ENCODE measurements around the gene DNAH7.

The DNAH7 gene

DNA sequence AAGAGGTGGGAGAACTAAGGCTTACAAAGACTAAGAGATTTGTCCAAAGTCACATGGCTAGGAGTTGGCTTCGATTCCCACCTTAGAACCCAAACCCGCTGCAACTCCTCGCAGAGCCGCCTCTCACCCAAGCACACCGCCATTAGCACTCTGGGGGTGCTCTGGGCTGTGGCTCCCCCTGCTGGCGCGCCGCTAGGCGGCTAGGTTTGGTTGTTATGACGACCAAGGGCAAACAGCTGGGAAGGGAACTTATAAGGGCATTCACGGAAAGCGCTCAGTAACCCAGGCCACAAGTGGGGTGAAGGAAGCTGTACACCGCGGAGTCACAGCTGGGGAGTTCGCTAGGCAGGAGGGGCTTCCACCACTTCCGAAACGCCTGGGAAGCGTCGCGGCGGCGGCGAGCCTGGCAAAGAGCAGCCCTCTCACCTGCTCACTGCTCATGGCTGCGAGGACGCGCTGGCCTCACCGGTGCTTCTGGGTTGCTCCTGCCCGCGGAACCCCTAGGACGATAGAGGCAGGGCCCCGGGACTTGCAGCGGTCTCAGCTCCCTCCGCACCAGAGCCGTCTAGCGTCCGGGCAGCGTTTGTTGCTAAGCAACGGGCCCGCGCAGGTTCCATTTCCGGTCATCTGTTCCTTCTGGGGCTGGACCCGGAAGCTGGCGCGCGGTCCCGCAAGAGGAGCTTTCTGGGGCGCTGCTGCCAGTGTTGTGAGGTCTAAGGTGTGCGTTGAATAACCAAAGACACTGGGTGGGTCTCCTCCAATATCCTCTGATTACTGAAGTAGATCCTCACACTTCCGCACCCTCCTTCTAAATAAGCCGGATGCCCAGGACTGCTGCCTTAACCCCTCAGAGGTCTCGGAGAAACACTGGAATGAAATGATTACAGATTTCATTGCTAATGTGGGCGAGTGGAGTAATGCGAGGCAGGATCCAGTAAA, at the start of gene DNAH7:
Gene DNAH7 (minus strand): TSS at position 567 of the 939 bp plus-strand sequence. CDS start 126 bp downstream, at position 441.
- Histone ChIP-seq H3K36me3 (replicated peaks) (no peaks in the 10 kb centered on the region), H3K27ac (peak within 1 kb of the TSS; percentile 95), H3K27me3 (replicated peaks) (no peaks in the 10 kb centered on the region), H3K4me3 (ENCODE audit: low read depth, low read length) (peak within 1 kb of the TSS; percentile 98)
- peak; percentile 85 for DNase-seq
- TF ChIP-seq, protein P1, sequence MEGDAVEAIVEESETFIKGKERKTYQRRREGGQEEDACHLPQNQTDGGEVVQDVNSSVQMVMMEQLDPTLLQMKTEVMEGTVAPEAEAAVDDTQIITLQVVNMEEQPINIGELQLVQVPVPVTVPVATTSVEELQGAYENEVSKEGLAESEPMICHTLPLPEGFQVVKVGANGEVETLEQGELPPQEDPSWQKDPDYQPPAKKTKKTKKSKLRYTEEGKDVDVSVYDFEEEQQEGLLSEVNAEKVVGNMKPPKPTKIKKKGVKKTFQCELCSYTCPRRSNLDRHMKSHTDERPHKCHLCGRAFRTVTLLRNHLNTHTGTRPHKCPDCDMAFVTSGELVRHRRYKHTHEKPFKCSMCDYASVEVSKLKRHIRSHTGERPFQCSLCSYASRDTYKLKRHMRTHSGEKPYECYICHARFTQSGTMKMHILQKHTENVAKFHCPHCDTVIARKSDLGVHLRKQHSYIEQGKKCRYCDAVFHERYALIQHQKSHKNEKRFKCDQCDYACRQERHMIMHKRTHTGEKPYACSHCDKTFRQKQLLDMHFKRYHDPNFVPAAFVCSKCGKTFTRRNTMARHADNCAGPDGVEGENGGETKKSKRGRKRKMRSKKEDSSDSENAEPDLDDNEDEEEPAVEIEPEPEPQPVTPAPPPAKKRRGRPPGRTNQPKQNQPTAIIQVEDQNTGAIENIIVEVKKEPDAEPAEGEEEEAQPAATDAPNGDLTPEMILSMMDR (IDR thresholded peaks at IDR 0.05; ENCODE audit: low read depth, low read length, missing control alignments), result peak; percentile 91
- in situ Hi-C loops (cut with HindIII; ENCODE audit: low pct_ligation_motif_present, low sequenced_read_pairs), result no loop called here

DNA sequence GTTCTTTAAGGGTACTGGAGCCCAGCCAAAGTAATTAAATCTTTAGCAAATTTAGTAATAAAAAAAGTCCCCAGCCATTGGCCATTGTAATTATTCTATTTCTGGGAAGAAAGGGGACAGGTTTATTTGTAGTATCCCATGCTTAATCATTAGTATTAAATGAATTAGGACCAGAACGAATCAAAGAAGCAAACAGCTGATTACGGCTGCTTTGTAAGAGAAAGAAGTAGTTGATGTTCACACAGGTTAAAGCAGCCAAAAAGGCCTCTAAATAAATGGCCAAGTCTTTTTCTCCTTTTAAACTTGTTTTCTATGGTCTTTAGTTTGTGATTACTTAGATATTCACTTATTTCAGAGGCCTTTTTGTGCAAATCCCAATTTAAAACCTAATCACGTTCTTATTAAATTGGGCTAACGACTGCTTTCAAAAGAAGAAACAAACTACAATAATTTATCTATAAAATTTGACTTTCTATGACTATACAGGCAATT, 48.6 kb upstream of the DNAH7 start:
- in situ Hi-C loops (cut with HindIII; ENCODE audit: low pct_ligation_motif_present, low sequenced_read_pairs), result no loop called here

DNA sequence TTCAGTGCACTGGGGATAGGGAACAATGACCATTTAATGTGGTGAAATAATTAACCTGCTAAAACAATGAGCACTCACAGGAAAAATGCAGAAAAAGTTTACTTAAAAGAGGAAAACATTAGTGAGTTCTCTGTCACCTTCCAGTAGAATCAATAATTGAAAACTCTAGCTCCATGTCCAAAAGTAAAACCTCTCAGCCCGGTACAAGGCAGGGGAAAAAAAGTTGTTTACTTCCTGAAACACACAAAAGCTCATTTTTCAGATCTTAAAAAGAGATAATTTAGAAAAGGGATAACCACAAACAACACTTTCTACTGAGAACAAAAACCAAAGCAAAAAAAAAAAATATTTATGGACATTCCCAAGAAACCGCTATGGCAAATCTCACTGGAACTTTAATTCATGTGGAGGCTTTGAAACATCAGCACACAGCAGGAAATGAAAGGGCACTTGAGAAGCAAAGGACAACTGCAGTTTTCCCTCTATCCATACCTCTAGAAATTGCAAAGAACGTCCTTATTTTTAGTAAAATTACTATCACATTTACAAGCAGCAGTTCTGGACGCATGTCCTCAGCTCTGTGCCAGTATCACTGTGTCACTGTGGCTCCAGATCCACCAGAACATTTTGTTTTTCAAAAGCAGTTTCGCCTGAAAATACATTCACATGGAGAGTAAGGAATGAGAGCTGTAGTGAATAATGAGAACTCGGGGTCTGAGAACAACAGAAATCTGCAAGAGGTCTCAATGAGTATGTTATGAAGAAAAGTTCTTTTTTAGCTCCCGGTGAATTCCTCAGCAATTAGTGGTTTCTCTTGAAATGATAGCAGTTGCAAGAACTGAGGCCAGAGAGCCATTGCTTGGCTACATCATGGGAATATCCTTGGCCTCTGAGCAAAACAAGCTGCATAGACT, 44.7 kb upstream of the DNAH7 start:
- H3K4me3 ChIP-seq (ENCODE audit: low read depth, low read length), result no peak overlapping the region
- H3K27me3 ChIP-seq (replicated peaks), result no peaks in the 10 kb centered on the region
- H3K27ac ChIP-seq, result peak overlapping the region; percentile 92
- no peaks in the 10 kb centered on the region for H3K36me3 ChIP-seq (replicated peaks)
- in situ Hi-C loops (cut with HindIII; ENCODE audit: low pct_ligation_motif_present, low sequenced_read_pairs), result no loop called here
- TF ChIP-seq, protein P1 (IDR thresholded peaks at IDR 0.05; ENCODE audit: low read depth, low read length, missing control alignments), result no peak
- peak; percentile 75 for DNase-seq

More for the DNA sequence above, 48.6 kb upstream of the DNAH7 start:
- no peaks in the 10 kb centered on the region for H3K36me3 ChIP-seq (replicated peaks)
- H3K4me3 ChIP-seq (ENCODE audit: low read depth, low read length), result no peak overlapping the region
- no peak overlapping the region for H3K27ac ChIP-seq
- TF ChIP-seq, protein P1 (IDR thresholded peaks at IDR 0.05; ENCODE audit: low read depth, low read length, missing control alignments), result no peak
- no peak for DNase-seq
- no peaks in the 10 kb centered on the region for H3K27me3 ChIP-seq (replicated peaks)

DNA sequence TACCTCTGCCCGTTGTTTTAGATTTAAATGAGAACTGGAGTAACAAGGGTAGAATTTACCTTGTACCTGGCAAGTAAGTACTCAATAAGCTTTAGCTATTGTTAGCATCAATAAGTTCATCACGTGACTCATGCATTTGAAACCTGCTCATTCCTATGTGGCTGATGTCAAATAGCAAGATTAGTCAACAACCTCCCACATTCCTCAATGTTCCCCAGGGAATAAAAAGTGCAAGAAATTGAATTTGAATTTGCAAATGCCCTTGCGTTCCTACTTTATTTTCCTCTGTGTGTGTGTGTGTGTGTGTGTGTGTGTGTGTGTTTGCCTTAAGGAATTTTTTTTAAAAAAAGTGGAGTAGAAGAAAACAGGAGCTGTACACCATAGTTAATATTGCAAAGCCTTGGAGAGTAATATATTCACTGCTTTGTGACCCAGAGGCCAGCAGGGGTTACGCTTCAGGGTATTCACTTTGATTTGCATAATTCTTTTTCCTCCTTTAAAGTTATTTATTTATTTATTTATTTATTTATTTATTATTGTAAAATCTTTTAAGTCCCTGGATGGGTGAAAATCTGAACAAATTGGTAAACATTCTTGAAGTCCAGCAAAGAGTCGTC, 43.9 kb upstream of the DNAH7 start:
- in situ Hi-C loops (cut with HindIII; ENCODE audit: low pct_ligation_motif_present, low sequenced_read_pairs), result no loop called here
- TF ChIP-seq, protein P1 (IDR thresholded peaks at IDR 0.05; ENCODE audit: low read depth, low read length, missing control alignments), result no peak
- peak overlapping the region; percentile 92 for H3K27ac ChIP-seq
- H3K4me3 ChIP-seq (ENCODE audit: low read depth, low read length), result no peak overlapping the region
- H3K36me3 ChIP-seq (replicated peaks), result no peaks in the 10 kb centered on the region
- no peaks in the 10 kb centered on the region for H3K27me3 ChIP-seq (replicated peaks)
- DNase-seq, result peak; percentile 83

DNA sequence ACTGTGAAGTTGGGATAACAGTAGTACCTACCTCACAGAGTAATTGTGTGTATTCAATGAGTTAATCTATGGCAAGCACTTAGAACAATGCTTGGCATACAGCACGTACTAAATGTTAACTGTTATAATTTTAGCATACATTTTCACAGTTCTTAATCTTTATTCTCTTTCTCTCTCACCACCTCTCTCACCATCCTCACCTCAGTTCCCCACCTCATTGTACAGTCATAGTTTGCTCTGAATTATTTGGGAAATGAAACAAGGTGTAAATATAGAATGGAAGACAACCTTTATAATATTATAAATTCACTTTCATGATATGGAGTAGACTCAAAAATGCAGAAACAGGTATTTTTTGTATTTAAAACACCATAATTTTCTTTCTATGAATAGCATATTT, 40.0 kb upstream of the DNAH7 start:
- TF ChIP-seq, protein P1 (IDR thresholded peaks at IDR 0.05; ENCODE audit: low read depth, low read length, missing control alignments), result no peak
- in situ Hi-C loops (cut with HindIII; ENCODE audit: low pct_ligation_motif_present, low sequenced_read_pairs), result no loop called here

More for the DNA sequence above, 40.0 kb upstream of the DNAH7 start:
- DNase-seq, result no peak
- H3K4me3 ChIP-seq (ENCODE audit: low read depth, low read length), result no peak overlapping the region
- H3K27ac ChIP-seq, result no peak overlapping the region
- no peaks in the 10 kb centered on the region for H3K27me3 ChIP-seq (replicated peaks)
- H3K36me3 ChIP-seq (replicated peaks), result no peaks in the 10 kb centered on the region

Measured in brain microvascular endothelial cell (primary cell).